GM18870 (cell line): ENCODE results near the gene RAB13.

ENCODE experiments used
- ATAC-seq: cut with Tn5 transposase; IDR thresholded peaks from one replicate; pipeline ENCODE4 v1.9.1; 2021; ENCODE audit warnings: moderate library complexity; ENCODE audit not compliant: unreplicated experiment

The RAB13 gene

GRCh38 chr1:153934746-153935145 lies 51.4 kb downstream of the RAB13 start:
- no peak for ATAC-seq

DNA sequence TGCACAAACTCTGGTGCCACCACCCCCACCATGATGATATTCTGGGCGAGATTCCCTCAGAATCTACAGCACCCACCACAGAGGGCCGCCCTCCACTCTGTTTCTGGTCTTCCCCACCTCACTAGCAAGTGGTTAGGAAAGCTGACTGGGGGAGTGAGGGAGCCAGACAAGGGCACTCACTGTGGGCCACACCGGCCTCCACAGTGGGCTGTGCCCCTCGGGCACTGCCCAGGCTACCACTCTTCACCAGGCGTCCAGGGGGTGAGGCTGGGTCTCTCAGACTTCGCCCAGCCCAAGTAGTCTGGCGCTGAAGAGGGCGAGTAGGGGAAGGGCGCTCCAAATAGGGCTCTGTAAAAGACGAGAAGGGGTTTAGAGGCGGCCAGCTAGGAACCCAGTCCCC lies 52.2 kb downstream of the RAB13 start:
- no peak for ATAC-seq

GRCh38 chr1:153933430-153933829 lies 52.7 kb downstream of the RAB13 start:
- no peak for ATAC-seq

DNA sequence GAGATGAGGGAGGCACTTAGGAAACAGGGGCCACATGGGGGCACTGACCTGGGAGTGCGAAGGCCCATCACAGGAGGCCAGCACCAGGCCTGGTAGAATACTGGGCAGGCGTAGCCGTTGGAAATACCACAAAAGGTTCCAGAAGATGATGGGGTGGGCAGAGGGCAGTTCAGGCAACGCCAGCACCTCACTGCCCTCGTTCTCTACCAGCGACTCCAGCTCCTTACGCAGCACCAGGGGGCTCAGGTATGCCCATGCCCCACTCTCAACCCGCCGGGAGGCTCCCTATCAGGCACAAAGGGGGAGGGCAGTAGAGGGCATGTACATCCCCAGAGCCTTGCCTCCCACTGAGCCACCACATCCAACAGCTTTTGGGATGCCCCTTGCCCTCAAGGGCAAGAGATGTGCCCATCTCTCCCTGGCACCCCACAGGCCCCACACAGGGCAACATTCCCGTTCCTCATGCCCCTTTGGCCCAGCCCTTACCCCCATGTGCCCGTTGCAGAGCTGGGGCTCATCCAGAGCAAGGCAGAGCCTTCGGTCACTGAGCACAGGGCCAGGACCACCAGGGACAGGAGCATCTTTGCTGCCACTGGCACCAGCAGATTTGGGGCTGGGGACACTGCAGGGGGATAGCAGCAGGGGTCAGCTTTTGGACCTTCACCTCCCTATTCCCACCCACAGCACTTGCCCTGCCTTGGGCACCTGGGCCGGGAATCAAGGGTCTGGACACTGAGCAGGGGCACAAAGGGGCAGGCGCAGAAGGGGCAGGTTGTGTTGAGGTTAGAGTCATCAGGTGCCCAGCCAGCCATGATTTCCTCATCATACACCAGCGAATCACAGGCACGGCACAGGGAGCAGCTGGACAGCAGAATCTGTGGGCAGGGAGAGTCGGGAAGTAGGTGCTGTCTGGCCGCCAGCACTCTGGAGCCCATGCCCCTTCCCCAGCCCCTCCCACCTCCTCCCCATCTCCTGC lies 53.7 kb downstream of the RAB13 start:
- ATAC-seq = no peak
